GM23338 (cell line): ENCODE results near the gene LRP1B. TPM values are rescaled to one million over a fixed set of nuclear protein-coding genes. Genes with fewer than 3 reads are reported as not detected.

Experiments used
- ATAC-seq: fragments of 200-7000 bp; cut with Tn5 transposase; 3 replicates; pipeline ENCODE4 v1.9.1; 2020
- DNase-seq: peaks from one replicate; pipeline ENCODE4 v3.0.0-alpha.2; 2015; ENCODE audit warnings: low spot score
- H2AFZ ChIP-seq: fragments of 200-600 bp; sonication (generic); 2 replicates; pipeline ENCODE4 v1.8.0; 2016; ENCODE audit warnings: antibody characterized with exemption, mild to moderate bottlenecking, moderate library complexity
- H3F3A ChIP-seq: fragments of 200-600 bp; sonication (generic); replicated peaks from 2 replicates; pipeline ENCODE4 v1.8.0; 2017; ENCODE audit warnings: antibody characterized with exemption, mixed run types, low read depth
- H3K27ac ChIP-seq: fragments of 200-600 bp; sonication (generic); 2 replicates; pipeline ENCODE4 v1.6.1; 2016; ENCODE audit warnings: low read depth
- H3K27me3 ChIP-seq: fragments of 200-600 bp; sonication (generic); 2 replicates; pipeline ENCODE4 v1.8.0; 2016; ENCODE audit warnings: mild to moderate bottlenecking, mixed run types, moderate library complexity; ENCODE audit not compliant: insufficient read depth
- H3K36me3 ChIP-seq: fragments of 200-600 bp; sonication (generic); 2 replicates; pipeline ENCODE4 v1.8.0; 2016; ENCODE audit warnings: mild to moderate bottlenecking; ENCODE audit not compliant: insufficient read depth
- H3K4me1 ChIP-seq: fragments of 200-600 bp; sonication (generic); 2 replicates; pipeline ENCODE4 v1.8.0; 2016; ENCODE audit warnings: mild to moderate bottlenecking, moderate library complexity; ENCODE audit not compliant: insufficient read depth
- H3K4me2 ChIP-seq: fragments of 200-600 bp; sonication (generic); 2 replicates; pipeline ENCODE4 v1.7.1; 2017; ENCODE audit warnings: mixed run types
- H3K4me3 ChIP-seq: fragments of 200-600 bp; sonication (generic); 2 replicates; pipeline ENCODE4 v1.6.1; 2016; ENCODE audit warnings: mixed run types
- H3K79me2 ChIP-seq: fragments of 200-600 bp; sonication (generic); replicated peaks from 2 replicates; pipeline ENCODE4 v1.8.0; 2017; ENCODE audit warnings: mild to moderate bottlenecking; ENCODE audit not compliant: insufficient read depth
- H3K9me2 ChIP-seq: fragments of 200-600 bp; sonication (generic); 2 replicates; pipeline ENCODE4 v1.8.0; 2017; ENCODE audit not compliant: insufficient read depth
- H4K20me1 ChIP-seq: fragments of 200-600 bp; sonication (generic); replicated peaks from 2 replicates; pipeline ENCODE4 v1.8.0; 2017; ENCODE audit warnings: mild to moderate bottlenecking; ENCODE audit not compliant: insufficient read depth
- H3K27ac Mint-ChIP-seq: 2 replicates; pipeline ENCODE4 v1.8.0; 2020; ENCODE audit warnings: inconsistent platforms, mild to moderate bottlenecking, moderate library complexity, mixed read lengths
- H3K27me3 Mint-ChIP-seq: 3 replicates; pipeline ENCODE4 v1.8.0; 2022; ENCODE audit warnings: low read depth, mild to moderate bottlenecking, moderate library complexity, mixed read lengths, inconsistent platforms; ENCODE audit not compliant: insufficient read depth, poor library complexity
- H3K36me3 Mint-ChIP-seq: 3 replicates; pipeline ENCODE4 v1.8.0; 2021; ENCODE audit warnings: low read depth, mild to moderate bottlenecking, inconsistent platforms, moderate library complexity, mixed read lengths
- H3K4me1 Mint-ChIP-seq: 3 replicates; pipeline ENCODE4 v1.8.0; 2020; ENCODE audit warnings: mild to moderate bottlenecking, inconsistent platforms, mixed read lengths
- H3K4me3 Mint-ChIP-seq: 3 replicates; pipeline ENCODE4 v1.8.0; 2021; ENCODE audit warnings: moderate library complexity, mild to moderate bottlenecking, inconsistent platforms, mixed read lengths
- H3K9me3 Mint-ChIP-seq: 3 replicates; pipeline ENCODE4 v1.8.0; 2020; ENCODE audit warnings: moderate library complexity, mild to moderate bottlenecking, inconsistent platforms, mixed read lengths
- CREB1 ChIP-seq: fragments of 250-450 bp; sonication (Bioruptor Pico); IDR thresholded peaks from 2 replicates; pipeline ENCODE4 v1.5.0; 2020; ENCODE audit warnings: low read depth, mild to moderate bottlenecking, moderate library complexity
- EZH2 ChIP-seq: fragments of 200-600 bp; sonication (generic); IDR thresholded peaks from one replicate; pipeline ENCODE4 v1.8.0; 2017; ENCODE audit warnings: antibody characterized with exemption, mild to moderate bottlenecking, low read depth; ENCODE audit not compliant: unreplicated experiment
- EZH2phosphoT487 ChIP-seq: fragments of 200-600 bp; sonication (generic); IDR thresholded peaks from one replicate; pipeline ENCODE4 v1.8.1; 2018; ENCODE audit warnings: antibody characterized with exemption; ENCODE audit not compliant: unreplicated experiment
- JUNB ChIP-seq: IDR thresholded peaks from one replicate; pipeline ENCODE4 v1.6.1; 2016; ENCODE audit warnings: antibody characterized with exemption; ENCODE audit not compliant: unreplicated experiment
- NANOG ChIP-seq: IDR thresholded peaks from 2 replicates; pipeline ENCODE4 v1.6.1; 2016; ENCODE audit warnings: antibody characterized with exemption, borderline replicate concordance
- POLR2AphosphoS5 ChIP-seq: IDR thresholded peaks from 2 replicates; pipeline ENCODE4 v1.6.1; 2016; ENCODE audit warnings: antibody characterized with exemption, low read depth
- STAT1 ChIP-seq: IDR thresholded peaks from one replicate; pipeline ENCODE4 v1.6.1; 2016; ENCODE audit warnings: antibody characterized with exemption; ENCODE audit not compliant: unreplicated experiment
- ZNF114 ChIP-seq: fragments of 250-450 bp; sonication (Bioruptor Pico); IDR thresholded peaks from 2 replicates; pipeline ENCODE4 v1.5.0; 2020; ENCODE audit warnings: mild to moderate bottlenecking, moderate library complexity
- ZNF331 ChIP-seq: fragments of 250-450 bp; sonication (Bioruptor Pico); IDR thresholded peaks from 2 replicates; pipeline ENCODE4 v1.5.0; 2020; ENCODE audit warnings: low read depth, mild to moderate bottlenecking, moderate library complexity
- polyA plus RNA-seq: library from polyadenylated mRNA; unstranded; fragments of >200 nt; fragmentation: Nextera tagmentation; extraction: Ambion mirVana; gene quantifications from 2 replicates; pipeline ENCODE4 v1.2.1, GENCODE V29; 2016
- total RNA-seq: library from RNA; depleted of rRNA; stranded (reverse); fragments of >200 nt; shearing (Covaris generic); gene quantifications from 2 replicates; pipeline ENCODE4 v1.2.3, GENCODE V29; 2014
- TF ChIP-seq, protein P1 (sequence below): IDR thresholded peaks from 2 replicates; pipeline ENCODE4 v1.6.1; 2016; ENCODE audit warnings: antibody characterized with exemption
- TF ChIP-seq, protein P2 (sequence below), 2 experiments: fragments of 200-600 bp in 1 of 2; sonication (generic) in 1 of 2; conservative IDR thresholded peaks; 2 replicates each; pipeline versions ENCODE4 v1.5.1 to v1.6.1; 2016 to 2017; ENCODE audit warnings: antibody characterized with exemption in 2 of 2, low read depth in 2 of 2, mild to moderate bottlenecking in 2 of 2, moderate library complexity in 1 of 2
- TF ChIP-seq, protein P3 (sequence below): IDR thresholded peaks from one replicate; pipeline ENCODE4 v1.6.1; 2018; ENCODE audit warnings: antibody characterized with exemption; ENCODE audit not compliant: unreplicated experiment

Gene LRP1B
- total and polyA plus RNA-seq, 2 experiments from 2014 or later: 0.15 to 0.97 TPM

DNA sequence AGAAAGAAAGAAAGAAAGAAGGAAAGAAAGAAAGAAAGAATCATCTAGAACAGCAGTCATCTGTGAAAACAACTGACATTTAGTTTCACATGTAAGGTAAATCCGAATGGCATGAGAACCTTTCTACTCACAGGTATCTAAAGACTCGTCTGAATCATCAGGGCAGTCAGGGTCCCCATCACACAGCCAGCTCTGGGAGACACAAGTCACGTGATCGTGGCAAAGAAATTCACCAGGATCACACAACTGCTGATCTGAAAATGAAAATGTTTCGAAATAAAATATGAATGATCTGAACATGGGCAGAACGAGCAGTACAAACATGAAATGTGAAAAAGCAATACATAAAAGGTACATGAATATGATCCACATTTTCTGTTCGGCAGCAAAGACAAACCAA, 320.7 kb downstream of the LRP1B start:
- Histone ChIP-seq H3K36me3 (0 out of 2 replicates have a peak, but pooled peaks cover 3% of the 10 kb centered on the region), H3K9me2 (no peaks in the 10 kb centered on the region), H3K79me2 (no peaks in the 10 kb centered on the region), H3K4me2 (no peak overlapping the region), H3K27me3 (no peaks in the 10 kb centered on the region), H4K20me1 (no peaks in the 10 kb centered on the region), H3F3A (no peaks in the 10 kb centered on the region), H3K27ac (no peak overlapping the region), H2AFZ (no peak overlapping the region), H3K4me1 (no peaks in the 10 kb centered on the region), H3K4me3 (no peak overlapping the region)
- Mint-ChIP-seq H3K36me3 (peaks cover 21% of the 10 kb centered on the region), H3K27ac (no peak overlapping the region; the same call in 1 of the 2 replicates), H3K4me1 (no peaks in the 10 kb centered on the region; the same call in 1 of the 3 replicates), H3K4me3 (no peak overlapping the region), H3K27me3 (peaks cover 4% of the 10 kb centered on the region), H3K9me3 (peaks cover 21% of the 10 kb centered on the region)
- no peak for TF ChIP-seq STAT1
- ATAC-seq (no peak), DNase-seq (no peak)

DNA sequence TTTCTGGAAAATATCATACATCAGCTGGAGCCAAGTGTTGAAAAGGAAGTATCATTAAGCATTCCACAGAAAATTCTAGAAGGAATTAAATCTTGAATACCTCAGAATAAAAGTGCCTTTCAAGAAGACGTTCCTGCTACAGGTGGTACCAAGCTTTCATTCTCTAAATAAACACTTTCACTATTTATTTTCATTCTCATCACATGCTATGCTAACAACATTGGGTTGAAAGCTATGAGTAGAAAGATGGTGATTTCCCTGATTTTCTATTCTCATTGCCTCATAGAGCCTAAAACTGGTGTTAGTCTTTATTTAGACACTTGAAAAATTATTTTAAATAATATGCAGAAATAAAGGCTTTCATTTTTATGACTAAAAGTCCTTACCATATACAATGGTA, 324.7 kb downstream of the LRP1B start:
- H3K4me3 ChIP-seq: no peak overlapping the region
- H3K9me3 Mint-ChIP-seq: no peaks in the 10 kb centered on the region; the same call in 2 of the 3 replicates
- DNase-seq (no peak), ATAC-seq (no peak)
- TF ChIP-seq, protein P1, sequence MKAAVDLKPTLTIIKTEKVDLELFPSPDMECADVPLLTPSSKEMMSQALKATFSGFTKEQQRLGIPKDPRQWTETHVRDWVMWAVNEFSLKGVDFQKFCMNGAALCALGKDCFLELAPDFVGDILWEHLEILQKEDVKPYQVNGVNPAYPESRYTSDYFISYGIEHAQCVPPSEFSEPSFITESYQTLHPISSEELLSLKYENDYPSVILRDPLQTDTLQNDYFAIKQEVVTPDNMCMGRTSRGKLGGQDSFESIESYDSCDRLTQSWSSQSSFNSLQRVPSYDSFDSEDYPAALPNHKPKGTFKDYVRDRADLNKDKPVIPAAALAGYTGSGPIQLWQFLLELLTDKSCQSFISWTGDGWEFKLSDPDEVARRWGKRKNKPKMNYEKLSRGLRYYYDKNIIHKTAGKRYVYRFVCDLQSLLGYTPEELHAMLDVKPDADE: no peak
- TF ChIP-seq ZNF114 (CRISPR knock-in tag) (no peak), CREB1 (CRISPR knock-in tag) (no peak), JUNB (no peak), EZH2 (no peak)
- H3K27ac Mint-ChIP-seq: peak overlapping the region; percentile 34; the same call in 1 of the 2 replicates
- H3K4me1 ChIP-seq: peaks cover 12% of the 10 kb centered on the region; the same call in 1 of the 2 replicates
- H3K4me2 ChIP-seq: no peak overlapping the region
- H3K36me3 ChIP-seq: no peaks in the 10 kb centered on the region
- H3F3A ChIP-seq: no peaks in the 10 kb centered on the region
- H3K27me3 ChIP-seq: no peaks in the 10 kb centered on the region
- H2AFZ ChIP-seq: no peak overlapping the region
- no peak overlapping the region for H3K27ac ChIP-seq
- no peaks in the 10 kb centered on the region for H4K20me1 ChIP-seq
- no peak overlapping the region for H3K4me3 Mint-ChIP-seq
- H3K36me3 Mint-ChIP-seq: no peaks in the 10 kb centered on the region
- peaks cover 19% of the 10 kb centered on the region for H3K4me1 Mint-ChIP-seq
- H3K27me3 Mint-ChIP-seq: no peaks in the 10 kb centered on the region
- no peaks in the 10 kb centered on the region for H3K79me2 ChIP-seq
- no peaks in the 10 kb centered on the region for H3K9me2 ChIP-seq

DNA sequence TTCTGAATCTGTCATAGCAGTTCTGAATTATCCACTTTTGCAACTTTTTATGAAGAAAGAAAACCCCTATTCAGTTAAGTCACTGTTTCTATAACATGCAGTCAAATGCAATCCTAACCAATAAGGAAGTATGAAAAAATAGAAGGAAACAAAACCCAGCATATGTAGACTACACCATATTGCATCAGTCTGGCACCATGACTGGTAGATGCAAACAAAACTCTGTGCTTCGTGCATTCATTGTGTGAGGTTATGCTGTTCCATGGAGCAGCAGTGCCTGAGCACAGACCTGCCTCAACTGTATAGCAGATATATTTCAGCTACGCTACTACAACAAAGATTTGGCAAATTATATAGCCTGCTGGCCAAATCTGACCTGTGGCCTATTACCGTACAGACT, 325.5 kb downstream of the LRP1B start:
- Histone ChIP-seq H3K9me2 (no peaks in the 10 kb centered on the region), H2AFZ (peak overlapping the region; percentile 64), H3K27ac (no peak overlapping the region), H3K27me3 (no peaks in the 10 kb centered on the region), H3K4me3 (no peak overlapping the region), H3K79me2 (no peaks in the 10 kb centered on the region), H3K4me1 (peaks cover 12% of the 10 kb centered on the region; the same call in 1 of the 2 replicates), H3K36me3 (no peaks in the 10 kb centered on the region), H3K4me2 (no peak overlapping the region), H3F3A (no peaks in the 10 kb centered on the region), H4K20me1 (no peaks in the 10 kb centered on the region)
- Mint-ChIP-seq H3K4me1 (peaks cover 19% of the 10 kb centered on the region), H3K27me3 (no peaks in the 10 kb centered on the region), H3K27ac (no peak overlapping the region), H3K4me3 (no peak overlapping the region), H3K9me3 (no peaks in the 10 kb centered on the region; the same call in 2 of the 3 replicates), H3K36me3 (no peaks in the 10 kb centered on the region)
- DNase-seq (no peak), ATAC-seq (no peak)
- TF ChIP-seq POLR2AphosphoS5 (no peak), EZH2phosphoT487 (no peak), JUNB (no peak), EZH2 (no peak), STAT1 (no peak), ZNF331 (CRISPR knock-in tag) (no peak), ZNF114 (CRISPR knock-in tag) (no peak), NANOG (no peak), CREB1 (CRISPR knock-in tag) (no peak)
- TF ChIP-seq, protein P2, sequence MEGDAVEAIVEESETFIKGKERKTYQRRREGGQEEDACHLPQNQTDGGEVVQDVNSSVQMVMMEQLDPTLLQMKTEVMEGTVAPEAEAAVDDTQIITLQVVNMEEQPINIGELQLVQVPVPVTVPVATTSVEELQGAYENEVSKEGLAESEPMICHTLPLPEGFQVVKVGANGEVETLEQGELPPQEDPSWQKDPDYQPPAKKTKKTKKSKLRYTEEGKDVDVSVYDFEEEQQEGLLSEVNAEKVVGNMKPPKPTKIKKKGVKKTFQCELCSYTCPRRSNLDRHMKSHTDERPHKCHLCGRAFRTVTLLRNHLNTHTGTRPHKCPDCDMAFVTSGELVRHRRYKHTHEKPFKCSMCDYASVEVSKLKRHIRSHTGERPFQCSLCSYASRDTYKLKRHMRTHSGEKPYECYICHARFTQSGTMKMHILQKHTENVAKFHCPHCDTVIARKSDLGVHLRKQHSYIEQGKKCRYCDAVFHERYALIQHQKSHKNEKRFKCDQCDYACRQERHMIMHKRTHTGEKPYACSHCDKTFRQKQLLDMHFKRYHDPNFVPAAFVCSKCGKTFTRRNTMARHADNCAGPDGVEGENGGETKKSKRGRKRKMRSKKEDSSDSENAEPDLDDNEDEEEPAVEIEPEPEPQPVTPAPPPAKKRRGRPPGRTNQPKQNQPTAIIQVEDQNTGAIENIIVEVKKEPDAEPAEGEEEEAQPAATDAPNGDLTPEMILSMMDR (conservative IDR thresholded peaks at IDR 0.05; ENCODE audit: low read depth in 2 of 2): no peak
- TF ChIP-seq, protein P1: no peak
- TF ChIP-seq, protein P3, sequence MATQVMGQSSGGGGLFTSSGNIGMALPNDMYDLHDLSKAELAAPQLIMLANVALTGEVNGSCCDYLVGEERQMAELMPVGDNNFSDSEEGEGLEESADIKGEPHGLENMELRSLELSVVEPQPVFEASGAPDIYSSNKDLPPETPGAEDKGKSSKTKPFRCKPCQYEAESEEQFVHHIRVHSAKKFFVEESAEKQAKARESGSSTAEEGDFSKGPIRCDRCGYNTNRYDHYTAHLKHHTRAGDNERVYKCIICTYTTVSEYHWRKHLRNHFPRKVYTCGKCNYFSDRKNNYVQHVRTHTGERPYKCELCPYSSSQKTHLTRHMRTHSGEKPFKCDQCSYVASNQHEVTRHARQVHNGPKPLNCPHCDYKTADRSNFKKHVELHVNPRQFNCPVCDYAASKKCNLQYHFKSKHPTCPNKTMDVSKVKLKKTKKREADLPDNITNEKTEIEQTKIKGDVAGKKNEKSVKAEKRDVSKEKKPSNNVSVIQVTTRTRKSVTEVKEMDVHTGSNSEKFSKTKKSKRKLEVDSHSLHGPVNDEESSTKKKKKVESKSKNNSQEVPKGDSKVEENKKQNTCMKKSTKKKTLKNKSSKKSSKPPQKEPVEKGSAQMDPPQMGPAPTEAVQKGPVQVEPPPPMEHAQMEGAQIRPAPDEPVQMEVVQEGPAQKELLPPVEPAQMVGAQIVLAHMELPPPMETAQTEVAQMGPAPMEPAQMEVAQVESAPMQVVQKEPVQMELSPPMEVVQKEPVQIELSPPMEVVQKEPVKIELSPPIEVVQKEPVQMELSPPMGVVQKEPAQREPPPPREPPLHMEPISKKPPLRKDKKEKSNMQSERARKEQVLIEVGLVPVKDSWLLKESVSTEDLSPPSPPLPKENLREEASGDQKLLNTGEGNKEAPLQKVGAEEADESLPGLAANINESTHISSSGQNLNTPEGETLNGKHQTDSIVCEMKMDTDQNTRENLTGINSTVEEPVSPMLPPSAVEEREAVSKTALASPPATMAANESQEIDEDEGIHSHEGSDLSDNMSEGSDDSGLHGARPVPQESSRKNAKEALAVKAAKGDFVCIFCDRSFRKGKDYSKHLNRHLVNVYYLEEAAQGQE: no peak
